Bronchial epithelial cell (primary cell): ENCODE data around the gene SLC40A1. TPM values are rescaled to one million over a fixed set of nuclear protein-coding genes. Genes with fewer than 3 reads are reported as not detected.

Source experiments
- DNase-seq: peaks from one replicate; pipeline ENCODE4 v3.0.0-alpha.2; 2010; ENCODE audit warnings: low read depth
- FAIRE-seq: peaks from 2 replicates; lab custom pipeline; 2011; peaks lifted over from hg19 to GRCh38; lab: Jason Lieb, UNC
- H3K27me3 ChIP-seq: 2 replicates; pipeline ENCODE4 v1.5.1; 2011; ENCODE audit warnings: low read length; ENCODE audit not compliant: control insufficient read depth, insufficient read depth
- H3K36me3 ChIP-seq: 2 replicates; pipeline ENCODE4 v1.5.1; 2011; ENCODE audit warnings: low read length; ENCODE audit not compliant: control insufficient read depth, insufficient read depth
- H3K4me3 ChIP-seq: 2 replicates; pipeline ENCODE4 v1.5.1; 2011; ENCODE audit warnings: mild to moderate bottlenecking, low read depth, low read length, control low read depth
- CTCF ChIP-seq: IDR thresholded peaks from 2 replicates; pipeline ENCODE4 v1.5.1; 2011; ENCODE audit warnings: mild to moderate bottlenecking, moderate library complexity, low read length, control low read depth, inconsistent platforms; ENCODE audit not compliant: insufficient read depth, severe bottlenecking
- total RNA-seq: library from RNA; depleted of rRNA; stranded (reverse); fragments of >200 nt; gene quantifications from 2 replicates; pipeline ENCODE4 v1.2.1, GENCODE V29; 2014

The SLC40A1 gene
- total RNA-seq, result 1.0 and 1.1 TPM in 2 replicates

GRCh38 chr2:189580658-189581353, at the start of gene SLC40A1:
Gene SLC40A1, minus strand, starts transcription at chr2:189580786. Its CDS starts 326 bp downstream, at chr2:189580460.
- no peak for DNase-seq
- peak within 1 kb of the TSS; percentile 43 for H3K4me3 ChIP-seq
- no peak for TF ChIP-seq CTCF
- FAIRE-seq, result no peak
- H3K27me3 ChIP-seq, result no peaks in the 10 kb centered on the region
- H3K36me3 ChIP-seq, result no peaks in the 10 kb centered on the region

GRCh38 chr2:189629531-189630453, 49.2 kb upstream of the SLC40A1 start:
- Histone ChIP-seq H3K36me3 (no peaks in the 10 kb centered on the region), H3K4me3 (no peak overlapping the region), H3K27me3 (no peaks in the 10 kb centered on the region)
- FAIRE-seq, result no peak
- TF ChIP-seq CTCF, result no peak
- no peak for DNase-seq

GRCh38 chr2:189628817-189629530, 48.4 kb upstream of the SLC40A1 start:
- FAIRE-seq, result no peak
- H3K27me3 ChIP-seq, result no peaks in the 10 kb centered on the region

GRCh38 chr2:189627789-189628188, 47.2 kb upstream of the SLC40A1 start:
- DNase-seq (no peak), FAIRE-seq (no peak)
- Histone ChIP-seq H3K36me3 (no peaks in the 10 kb centered on the region), H3K27me3 (no peaks in the 10 kb centered on the region), H3K4me3 (no peak overlapping the region)
- no peak for TF ChIP-seq CTCF

More at GRCh38 chr2:189628817-189629530, 48.4 kb upstream of the SLC40A1 start:
- H3K36me3 ChIP-seq, result no peaks in the 10 kb centered on the region
- H3K4me3 ChIP-seq, result no peak overlapping the region
- DNase-seq, result peak; percentile 81
- no peak for TF ChIP-seq CTCF

GRCh38 chr2:189625636-189626035, 45.0 kb upstream of the SLC40A1 start:
- Histone ChIP-seq H3K27me3 (no peaks in the 10 kb centered on the region), H3K36me3 (no peaks in the 10 kb centered on the region), H3K4me3 (no peak overlapping the region)
- FAIRE-seq (no peak), DNase-seq (no peak)
- no peak for TF ChIP-seq CTCF
